Muscle layer of duodenum (tissue), 2 donors: ENCODE measurements around the gene GNB1L.

Source experiments
- H3K27ac ChIP-seq: one replicate; pipeline ENCODE4 v1.7.0; 2013; ENCODE audit warnings: mild to moderate bottlenecking, low read length
- H3K27me3 ChIP-seq: one replicate; pipeline ENCODE4 v1.7.0; 2013; ENCODE audit warnings: low read depth, mild to moderate bottlenecking, control low read depth, low read length
- H3K36me3 ChIP-seq, 2 donors: one replicate each; pipeline ENCODE4 v1.7.0; 2013; ENCODE audit warnings: low read length in 2 of 2, control low read depth in 1 of 2, mild to moderate bottlenecking in 1 of 2; ENCODE audit not compliant: insufficient read depth in 2 of 2, control insufficient read depth in 1 of 2
- H3K4me1 ChIP-seq, 2 donors: one replicate each; pipeline ENCODE4 v1.7.0; 2013; ENCODE audit warnings: low read length in 2 of 2, mild to moderate bottlenecking in 2 of 2, control low read depth in 1 of 2, moderate library complexity in 1 of 2; ENCODE audit not compliant: insufficient read depth in 2 of 2, control insufficient read depth in 1 of 2
- H3K4me3 ChIP-seq, 2 donors: one replicate each; pipeline ENCODE4 v1.7.0; 2013; ENCODE audit warnings: low read length in 2 of 2, low read depth in 1 of 2, mild to moderate bottlenecking in 1 of 2
- H3K9me3 ChIP-seq, 2 donors: one replicate each; pipeline ENCODE4 v1.7.0; 2013; ENCODE audit warnings: low read length in 2 of 2, control low read depth in 1 of 2, mild to moderate bottlenecking in 1 of 2; ENCODE audit not compliant: control insufficient read depth in 1 of 2
- donor health status: healthy.

The GNB1L gene

GRCh38 chr22:19745155-19746101 is 109.2 kb downstream of the GNB1L start:
- H3K27ac ChIP-seq = no peak overlapping the region
- H3K36me3 ChIP-seq = no peaks in the 10 kb centered on the region
- no peaks in the 10 kb centered on the region for H3K9me3 ChIP-seq
- H3K4me3 ChIP-seq = no peak overlapping the region
- H3K27me3 ChIP-seq = peaks cover 4% of the 10 kb centered on the region
- H3K4me1 ChIP-seq = no peaks in the 10 kb centered on the region

DNA sequence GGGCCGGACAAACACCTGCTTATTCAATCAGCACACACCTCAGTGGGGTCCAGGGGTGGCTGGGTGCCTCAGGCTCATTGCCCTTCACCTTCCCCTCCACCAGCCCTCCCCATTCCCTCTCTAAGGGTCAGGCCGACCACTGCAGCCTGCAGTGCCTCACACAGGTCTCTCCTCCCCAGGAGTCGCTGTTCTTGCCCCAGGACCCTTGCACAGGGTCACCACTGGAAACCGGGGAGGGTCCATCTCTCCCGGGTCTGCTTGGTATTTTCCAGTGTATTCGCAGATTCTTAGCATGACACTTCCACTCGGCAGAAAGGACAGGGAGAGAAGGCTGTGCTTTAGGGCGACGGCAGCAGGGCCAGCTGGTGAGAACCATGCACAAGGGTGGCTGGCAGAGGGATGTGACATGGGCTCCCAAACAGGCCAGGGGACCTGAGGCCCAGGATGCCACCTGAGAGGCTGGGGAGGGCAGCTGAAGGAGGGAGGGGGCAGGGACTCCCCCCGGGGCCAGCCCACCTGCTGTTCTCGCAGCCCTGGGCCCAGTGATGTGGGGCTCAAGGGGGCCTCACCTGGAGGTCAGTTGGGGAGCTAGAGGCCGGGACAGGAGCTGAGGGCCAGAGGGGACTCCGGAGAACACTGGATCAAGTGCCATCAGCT is 110.2 kb downstream of the GNB1L start:
- Histone ChIP-seq H3K36me3 (no peaks in the 10 kb centered on the region), H3K9me3 (no peaks in the 10 kb centered on the region), H3K27ac (no peak overlapping the region), H3K4me3 (no peak overlapping the region), H3K27me3 (peaks cover 4% of the 10 kb centered on the region), H3K4me1 (no peaks in the 10 kb centered on the region)

DNA sequence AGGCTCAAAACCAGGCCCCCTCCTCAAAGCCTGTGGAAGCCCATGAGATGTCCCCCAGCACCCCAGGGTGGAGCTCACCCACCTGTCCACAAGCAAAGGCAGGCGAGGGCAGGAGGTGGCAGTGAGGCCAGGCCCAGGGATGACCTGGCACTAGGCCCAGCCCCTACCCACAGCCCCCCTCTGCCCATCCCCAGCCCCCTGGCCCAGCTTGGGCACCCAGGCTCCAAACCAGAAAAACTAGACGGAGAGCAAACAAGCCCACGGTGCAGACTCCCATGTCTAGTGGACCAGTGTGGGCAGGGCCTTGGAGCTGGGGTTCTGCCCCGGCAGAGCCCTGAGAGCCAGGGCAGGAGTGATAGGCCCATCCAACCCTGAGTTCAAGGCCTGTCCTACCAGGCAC is 111.0 kb downstream of the GNB1L start:
- no peaks in the 10 kb centered on the region for H3K4me1 ChIP-seq
- H3K4me3 ChIP-seq = no peak overlapping the region
- H3K27ac ChIP-seq = no peak overlapping the region
- no peaks in the 10 kb centered on the region for H3K36me3 ChIP-seq
- no peaks in the 10 kb centered on the region for H3K27me3 ChIP-seq
- H3K9me3 ChIP-seq = no peaks in the 10 kb centered on the region

GRCh38 chr22:19743081-19743480 is 111.6 kb downstream of the GNB1L start:
- H3K27me3 ChIP-seq = no peaks in the 10 kb centered on the region
- no peaks in the 10 kb centered on the region for H3K36me3 ChIP-seq
- H3K27ac ChIP-seq = no peak overlapping the region
- H3K4me3 ChIP-seq = no peak overlapping the region
- H3K4me1 ChIP-seq = no peaks in the 10 kb centered on the region
- no peaks in the 10 kb centered on the region for H3K9me3 ChIP-seq

GRCh38 chr22:19742160-19743066 is 112.3 kb downstream of the GNB1L start:
- H3K27ac ChIP-seq = no peak overlapping the region
- no peaks in the 10 kb centered on the region for H3K9me3 ChIP-seq
- no peaks in the 10 kb centered on the region for H3K27me3 ChIP-seq
- no peaks in the 10 kb centered on the region for H3K4me1 ChIP-seq
- no peak overlapping the region for H3K4me3 ChIP-seq
- H3K36me3 ChIP-seq = no peaks in the 10 kb centered on the region

GRCh38 chr22:19741053-19741452 is 113.6 kb downstream of the GNB1L start:
- no peaks in the 10 kb centered on the region for H3K4me1 ChIP-seq

DNA sequence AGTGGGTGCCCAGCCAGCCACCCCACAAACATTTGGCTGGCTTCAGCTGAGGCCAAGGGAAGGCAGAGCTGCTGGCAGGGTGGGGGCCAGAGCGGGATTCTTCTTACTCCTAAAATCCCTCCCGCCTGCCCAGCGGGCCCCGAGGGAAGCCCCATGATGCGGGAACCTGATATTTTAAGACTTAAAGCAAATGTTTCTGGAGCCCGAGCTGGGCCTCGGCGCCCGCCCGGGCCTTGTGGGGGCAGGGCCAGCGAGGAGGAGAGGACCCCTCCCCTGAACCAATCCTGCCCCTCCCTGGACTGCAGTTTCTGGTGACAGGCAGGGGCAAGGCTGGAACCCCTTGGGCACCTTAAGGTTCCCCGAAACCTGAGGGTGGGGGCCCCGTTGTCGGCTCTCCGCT is 114.1 kb downstream of the GNB1L start:
- H3K27me3 ChIP-seq = no peaks in the 10 kb centered on the region
- no peak overlapping the region for H3K4me3 ChIP-seq
- H3K36me3 ChIP-seq = no peaks in the 10 kb centered on the region
- H3K27ac ChIP-seq = no peak overlapping the region
- no peaks in the 10 kb centered on the region for H3K4me1 ChIP-seq
- H3K9me3 ChIP-seq = no peaks in the 10 kb centered on the region

More at GRCh38 chr22:19741053-19741452, 113.6 kb downstream of the GNB1L start:
- no peak overlapping the region for H3K4me3 ChIP-seq
- no peaks in the 10 kb centered on the region for H3K36me3 ChIP-seq
- no peaks in the 10 kb centered on the region for H3K9me3 ChIP-seq
- H3K27me3 ChIP-seq = no peaks in the 10 kb centered on the region
- no peak overlapping the region for H3K27ac ChIP-seq

DNA sequence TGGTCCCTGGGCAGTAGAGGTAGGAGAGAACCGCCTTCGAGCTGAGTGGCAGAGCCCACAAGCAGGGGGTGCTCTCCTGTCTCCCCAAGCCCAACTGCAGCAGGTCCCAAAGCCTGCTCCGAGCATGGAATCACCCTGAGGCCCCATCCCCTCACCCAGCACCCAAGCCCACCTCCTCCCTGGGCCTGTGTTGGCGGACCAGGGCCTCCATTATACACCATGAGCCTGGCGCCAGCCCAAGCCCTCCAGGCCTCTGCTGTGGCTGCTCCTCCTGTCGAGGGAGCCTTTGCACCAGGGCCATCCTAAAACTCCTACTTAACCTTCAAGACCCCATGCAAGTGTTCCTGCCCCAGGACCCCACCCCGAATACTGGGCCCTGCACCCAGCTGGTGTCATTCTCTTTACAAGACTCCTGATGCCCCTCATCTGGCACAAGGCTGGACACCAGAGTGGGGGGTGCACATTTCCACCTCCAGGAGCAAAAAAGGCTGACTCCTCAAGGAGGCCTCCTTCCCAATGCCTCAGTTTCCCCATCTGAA is 114.7 kb downstream of the GNB1L start:
- Histone ChIP-seq H3K36me3 (no peaks in the 10 kb centered on the region), H3K4me3 (no peak overlapping the region), H3K4me1 (no peaks in the 10 kb centered on the region), H3K27ac (no peak overlapping the region), H3K9me3 (no peaks in the 10 kb centered on the region), H3K27me3 (no peaks in the 10 kb centered on the region)

GRCh38 chr22:19739448-19739895 is 115.2 kb downstream of the GNB1L start:
- no peak overlapping the region for H3K27ac ChIP-seq
- no peaks in the 10 kb centered on the region for H3K4me1 ChIP-seq
- H3K27me3 ChIP-seq = no peaks in the 10 kb centered on the region
- H3K36me3 ChIP-seq = no peaks in the 10 kb centered on the region
- H3K4me3 ChIP-seq = no peak overlapping the region
- no peaks in the 10 kb centered on the region for H3K9me3 ChIP-seq

- no peaks in the 10 kb centered on the region for H3K9me3 ChIP-seq
- H3K4me3 ChIP-seq = no peak overlapping the region
- H3K27me3 ChIP-seq = no peaks in the 10 kb centered on the region
- H3K36me3 ChIP-seq = no peaks in the 10 kb centered on the region
- H3K27ac ChIP-seq = no peak overlapping the region
- H3K4me1 ChIP-seq = no peaks in the 10 kb centered on the region
Measured at GRCh38 chr22:19738664-19739447, 115.8 kb downstream of the GNB1L start.
